OCI-M2 (cell line): Measurements from ENCODE around the gene C1S.
"Not testable (repeated sequence)": the region's sequence is repeated elsewhere in the genome, so short reads cannot be mapped to it uniquely, and the experiment has no call there.

ENCODE experiments used
- DNase-seq: peaks from one replicate; lab custom pipeline; 2025; ENCODE audit not compliant: unreplicated experiment; lab: John Stamatoyannopoulos, UW

C1S gene

GRCh38 chr12:7060353-7060954, at the start of gene C1S:
Gene C1S, plus strand, starts transcription at chr12:7060718. Its CDS starts 1,195 bp downstream, at chr12:7061913.
- no peak for DNase-seq

DNA sequence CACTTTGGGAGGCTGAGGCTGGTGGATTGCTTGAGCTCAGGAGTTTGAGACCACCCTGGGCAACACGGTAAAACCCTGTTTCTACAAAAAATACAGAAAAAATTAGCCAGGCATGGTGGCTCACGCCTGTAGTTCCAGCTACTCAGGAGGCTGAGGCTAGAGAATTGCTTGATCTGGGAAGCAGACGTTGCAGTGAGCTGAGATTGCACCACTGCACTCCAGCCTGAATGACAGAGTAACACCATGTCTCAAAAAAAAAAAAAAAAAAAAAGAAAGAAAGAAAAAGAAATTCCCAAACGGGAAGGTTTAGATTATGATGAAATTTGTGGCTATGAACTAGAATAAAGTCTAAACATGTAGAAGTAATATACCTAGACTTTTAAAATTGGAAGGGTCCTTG, 49.1 kb upstream of the C1S start:
- not testable (repeated sequence) for DNase-seq

DNA sequence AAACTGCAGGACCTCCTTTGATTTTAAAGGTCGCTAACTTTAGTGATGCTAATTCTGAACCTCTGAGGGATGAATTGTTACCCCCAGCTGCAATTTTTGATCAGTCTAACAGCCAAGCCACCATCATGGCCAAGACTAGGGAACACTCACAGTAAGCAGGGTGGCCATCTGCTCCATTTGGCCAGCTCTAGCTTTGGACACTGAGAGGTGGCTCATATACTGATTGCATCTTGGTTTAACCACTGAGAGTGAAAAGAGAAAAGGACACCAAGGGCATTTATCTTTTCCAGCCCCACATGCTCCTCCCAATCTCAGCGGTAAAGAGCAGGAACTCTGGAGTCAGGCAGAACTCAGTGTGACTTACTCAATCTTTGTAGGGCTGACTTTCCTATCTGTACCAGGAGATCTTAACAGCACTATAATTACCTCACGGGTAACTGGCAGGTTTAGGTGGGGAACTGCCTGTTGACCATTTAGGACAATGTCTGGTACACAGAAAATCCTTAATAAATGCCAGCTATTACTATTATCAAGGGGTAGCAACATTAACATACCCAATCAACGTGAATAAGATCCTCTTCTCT, 48.4 kb upstream of the C1S start:
- no peak for DNase-seq

- no peak for DNase-seq
Observed at GRCh38 chr12:7013101-7013500, 47.4 kb upstream of the C1S start.

GRCh38 chr12:7015555-7016370, 44.8 kb upstream of the C1S start:
- DNase-seq = no peak

DNA sequence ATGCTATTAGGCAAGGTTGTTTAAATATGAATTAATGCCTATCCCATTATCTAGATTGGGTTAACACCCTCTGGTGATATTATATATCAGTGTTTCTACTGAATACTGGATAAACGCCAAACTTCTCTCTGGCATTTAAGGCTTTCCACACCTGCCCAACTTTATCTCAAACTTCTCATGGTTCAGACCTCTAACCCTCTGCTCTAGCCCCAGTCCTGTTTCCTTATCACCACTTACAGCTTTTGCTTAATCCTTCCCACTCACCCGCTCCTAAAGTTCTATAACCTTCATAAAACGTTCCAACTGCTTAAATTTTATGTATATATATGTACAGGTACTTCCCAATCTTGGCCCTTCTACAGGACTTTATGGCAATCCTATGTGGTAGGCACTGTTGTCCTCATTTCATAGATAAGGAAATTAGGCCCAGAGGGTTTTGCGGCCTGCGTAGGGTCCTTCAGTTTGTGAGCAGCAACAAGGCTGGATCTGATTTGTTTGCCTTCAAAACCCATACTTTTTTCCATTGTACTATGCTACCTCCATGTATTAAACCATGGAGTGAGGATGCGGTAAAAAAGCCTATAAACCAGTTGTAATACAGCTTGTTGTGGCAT, 43.5 kb upstream of the C1S start:
- no peak for DNase-seq

- no peak for DNase-seq
Observed at GRCh38 chr12:7017870-7018349, 42.6 kb upstream of the C1S start.

GRCh38 chr12:7018350-7019042, 42.0 kb upstream of the C1S start, which contains the start of gene LPCAT3:
Gene LPCAT3, minus strand, starts transcription at chr12:7018476. Its CDS starts 52 bp downstream, at chr12:7018424.
- DNase-seq = peak; percentile 79

GRCh38 chr12:7019043-7019569, 41.4 kb upstream of the C1S start:
- no peak for DNase-seq

DNA sequence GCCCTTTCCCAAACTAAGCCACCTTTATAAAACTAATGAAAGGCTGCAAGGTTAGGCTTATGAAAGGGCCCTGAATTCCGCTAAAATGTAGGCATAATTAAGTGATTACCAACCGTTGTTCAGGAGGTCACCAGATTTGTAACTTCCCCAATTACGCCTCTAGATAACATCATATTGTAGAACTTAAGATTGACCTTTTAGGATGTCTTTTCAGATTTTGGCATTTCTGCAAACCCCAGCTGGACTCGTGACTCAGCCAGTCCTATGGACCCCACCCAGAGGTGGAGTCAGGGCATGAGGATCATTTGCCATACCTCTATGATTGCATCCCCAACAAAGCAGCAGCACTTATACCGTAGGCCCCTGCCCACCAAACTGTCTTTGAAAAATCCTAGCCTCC, 38.6 kb upstream of the C1S start:
- no peak for DNase-seq

DNA sequence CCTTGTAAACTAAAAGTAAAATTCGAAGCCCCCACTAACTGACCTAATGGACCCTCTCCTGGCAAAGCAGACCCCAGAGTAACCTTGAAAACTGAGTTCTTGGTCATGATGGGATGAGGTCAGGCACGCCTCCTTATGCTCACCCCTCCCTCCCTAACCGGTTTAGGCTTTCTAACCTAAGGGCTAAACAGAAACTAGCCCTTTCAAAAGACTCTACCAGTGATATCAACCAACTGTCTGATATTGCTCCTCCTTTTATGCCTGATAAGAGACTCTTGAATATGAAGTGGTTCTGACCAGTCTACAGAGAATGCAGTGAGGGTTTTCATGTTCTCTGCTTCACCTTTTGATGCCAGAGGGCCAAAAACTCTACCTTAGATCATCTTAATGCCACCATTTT, 37.4 kb upstream of the C1S start:
- DNase-seq = no peak

GRCh38 chr12:7026854-7027253, 33.7 kb upstream of the C1S start:
- DNase-seq = no peak

DNA sequence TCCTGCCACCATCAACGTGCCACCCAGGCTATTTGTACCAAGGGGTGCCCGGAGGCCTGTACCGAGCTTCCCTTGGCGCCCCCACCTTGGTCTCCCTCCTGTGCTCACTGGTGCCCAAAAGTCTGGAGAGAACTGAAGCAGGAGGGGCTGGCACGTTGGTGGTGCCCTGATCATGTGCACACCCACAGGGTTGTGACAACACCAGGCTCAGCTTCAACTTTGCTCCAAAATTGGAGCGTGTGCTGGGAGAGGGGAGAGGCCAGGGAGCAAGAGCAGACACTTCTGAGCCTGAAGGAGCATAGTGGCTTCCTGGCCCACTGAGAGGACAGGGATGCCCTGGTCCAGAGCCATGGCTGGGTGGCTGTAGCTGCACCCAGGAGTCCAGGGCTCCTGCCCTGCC, 29.2 kb upstream of the C1S start:
- DNase-seq = no peak

DNA sequence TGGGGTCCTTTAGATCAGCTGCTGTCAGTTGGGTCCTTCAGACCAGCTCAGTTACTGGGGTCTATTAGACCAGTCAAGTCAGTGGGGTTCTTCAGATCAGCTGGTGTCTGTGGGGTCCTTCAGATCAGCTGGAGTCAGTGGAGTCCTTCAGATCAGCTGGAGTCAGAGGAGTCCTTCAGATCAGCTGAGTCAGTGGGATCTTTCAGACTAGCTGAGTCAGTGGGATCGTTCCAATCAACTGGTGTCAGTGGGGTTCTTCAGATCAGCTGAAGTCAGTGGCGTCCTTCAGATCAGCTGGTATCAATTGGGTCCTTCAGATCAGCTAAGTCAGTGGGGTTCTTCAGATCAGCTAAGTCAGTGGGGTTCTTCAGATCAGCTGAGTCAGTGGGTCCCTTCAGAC, 27.5 kb upstream of the C1S start:
- no peak for DNase-seq

GRCh38 chr12:7034464-7034863, 26.1 kb upstream of the C1S start:
- DNase-seq = no peak

DNA sequence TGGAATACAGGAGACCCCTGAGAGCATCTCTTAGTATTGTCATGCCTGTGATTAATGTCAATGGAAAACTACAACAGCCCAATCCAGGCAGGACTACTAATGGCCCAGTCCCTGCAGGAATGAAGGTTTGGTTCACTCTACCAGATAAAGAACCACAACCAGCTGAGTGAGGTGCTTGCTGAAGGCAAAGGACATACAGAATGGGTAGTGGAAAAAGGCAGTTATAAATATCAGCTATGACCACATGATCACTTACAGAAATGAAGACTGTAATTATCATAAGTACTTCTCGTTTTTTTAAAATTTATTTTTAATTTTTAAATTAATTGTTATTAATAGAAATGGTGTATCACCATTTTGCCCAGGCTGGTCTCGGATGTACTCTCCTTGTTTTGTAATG, 25.1 kb upstream of the C1S start:
- DNase-seq = no peak

GRCh38 chr12:7037411-7037810, 23.1 kb upstream of the C1S start:
- not testable (repeated sequence) for DNase-seq

GRCh38 chr12:7038591-7038990, 21.9 kb upstream of the C1S start:
- no peak for DNase-seq

GRCh38 chr12:7039403-7039802, 21.1 kb upstream of the C1S start:
- no peak for DNase-seq

DNA sequence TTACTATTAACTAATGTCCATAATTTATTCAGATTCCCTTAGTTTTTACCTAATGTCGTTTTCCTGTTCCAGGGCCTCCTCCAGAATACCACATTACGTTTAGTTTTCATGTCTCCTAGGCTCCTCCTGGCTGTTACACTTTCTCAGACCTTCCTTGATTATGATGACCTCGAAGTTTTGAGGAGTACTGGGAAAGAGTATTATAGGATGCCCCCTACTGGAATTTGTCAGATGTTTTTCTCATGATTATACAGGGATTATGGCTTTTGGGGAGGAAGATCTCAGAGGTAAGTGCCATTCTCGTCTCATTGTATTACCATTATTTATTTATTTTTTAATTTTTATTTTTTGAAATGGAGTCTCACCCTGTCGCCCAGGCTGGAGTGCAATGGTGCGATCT, 17.7 kb upstream of the C1S start:
- DNase-seq = no peak

DNA sequence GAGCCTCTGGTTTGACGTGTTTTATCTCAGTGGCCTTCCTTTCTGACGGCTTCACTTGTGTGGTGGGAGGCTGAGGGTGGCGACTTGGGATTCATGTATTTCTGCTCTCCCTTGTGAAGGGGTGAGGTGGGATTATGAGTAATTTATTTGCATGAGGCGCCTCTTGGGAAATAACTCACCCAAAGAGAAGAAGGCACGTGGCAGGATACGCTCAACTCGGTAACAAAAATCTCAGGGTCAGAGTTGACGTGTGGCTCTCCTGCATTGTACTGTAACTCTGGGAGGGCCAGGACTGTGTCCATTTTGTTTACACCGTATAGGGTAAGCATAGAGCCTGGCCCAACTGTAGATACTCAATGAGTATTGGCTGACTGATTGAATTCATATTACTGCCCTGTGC, 14.6 kb upstream of the C1S start:
- no peak for DNase-seq
